ENCODE data around the gene CHD9NB.

The CHD9NB gene

GRCh38 chr16:53022374-53022773 is 30.3 kb downstream of the CHD9NB start:
- peak; percentile 25 for DNase-seq

DNA sequence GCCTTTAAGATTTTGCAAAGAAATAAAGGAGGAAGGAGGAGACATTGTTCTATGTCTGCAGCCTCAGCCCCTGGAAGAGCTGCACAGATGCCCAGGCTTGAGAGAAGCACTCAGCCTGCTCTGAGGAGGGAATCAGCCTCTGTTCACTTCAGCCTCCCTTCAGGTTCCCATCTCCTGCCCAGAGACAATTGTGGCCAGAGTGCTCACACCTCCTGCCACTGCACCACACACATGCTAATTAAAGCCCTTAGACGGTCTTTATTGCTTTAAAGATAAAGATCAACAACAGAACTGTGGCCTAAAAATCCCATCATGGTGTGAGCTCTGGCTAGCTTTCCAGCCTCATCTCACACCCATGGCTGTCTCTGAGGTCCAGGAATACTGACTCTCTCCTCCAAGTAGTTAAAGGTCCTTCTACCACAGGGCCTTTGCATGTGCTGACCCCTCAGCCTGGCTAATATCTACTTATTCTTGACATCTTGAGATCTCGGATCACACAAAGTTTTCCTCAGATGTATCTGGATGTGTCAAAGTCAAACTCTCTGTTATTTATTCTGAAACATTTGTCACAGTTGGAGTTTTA is 33.8 kb downstream of the CHD9NB start:
- no peak for DNase-seq

DNA sequence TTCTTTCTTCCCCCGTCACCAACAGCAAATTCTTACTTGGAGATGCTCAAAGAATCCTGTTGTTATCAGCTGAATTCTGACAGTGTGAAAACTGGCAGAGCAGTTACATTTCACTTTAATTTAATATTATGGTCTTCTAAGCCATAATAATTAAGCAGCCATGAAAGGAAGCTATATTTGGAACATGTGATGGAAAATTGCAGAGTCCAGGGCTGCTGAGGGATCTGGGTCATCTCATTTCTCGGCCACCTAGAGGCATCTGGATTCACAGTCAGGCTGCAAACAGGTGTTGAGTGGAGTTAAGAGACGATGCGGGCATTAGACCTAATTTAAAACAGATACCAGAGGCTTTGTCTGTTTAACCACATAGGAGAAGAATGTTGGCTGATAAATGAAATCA is 38.4 kb downstream of the CHD9NB start:
- DNase-seq, result no peak

- DNase-seq, result no peak
Observed at GRCh38 chr16:53007095-53007494, 45.6 kb downstream of the CHD9NB start.

- no peak for DNase-seq
Observed at GRCh38 chr16:52997922-52998321, 54.8 kb downstream of the CHD9NB start.

GRCh38 chr16:52994942-52995341 is 57.8 kb downstream of the CHD9NB start:
- no peak for DNase-seq

DNA sequence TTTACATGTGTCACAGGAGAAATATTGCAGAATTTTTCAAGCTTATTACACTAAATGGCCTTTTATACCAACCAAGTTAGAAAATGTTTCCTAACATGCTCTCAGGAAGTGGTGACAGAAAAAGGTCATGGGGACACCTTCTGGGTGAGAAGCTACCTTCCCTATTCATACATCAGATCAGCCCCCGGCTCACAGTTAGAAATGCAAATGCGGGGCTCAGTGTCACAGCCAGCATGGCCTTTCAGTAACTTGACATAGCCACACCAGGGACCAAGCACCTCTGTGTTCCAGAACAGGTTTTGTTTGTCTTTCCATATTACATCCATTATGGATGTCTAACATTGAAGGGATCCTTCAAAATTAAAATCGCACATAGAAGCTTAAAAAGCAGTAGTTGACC is 59.5 kb downstream of the CHD9NB start:
- DNase-seq, result no peak

DNA sequence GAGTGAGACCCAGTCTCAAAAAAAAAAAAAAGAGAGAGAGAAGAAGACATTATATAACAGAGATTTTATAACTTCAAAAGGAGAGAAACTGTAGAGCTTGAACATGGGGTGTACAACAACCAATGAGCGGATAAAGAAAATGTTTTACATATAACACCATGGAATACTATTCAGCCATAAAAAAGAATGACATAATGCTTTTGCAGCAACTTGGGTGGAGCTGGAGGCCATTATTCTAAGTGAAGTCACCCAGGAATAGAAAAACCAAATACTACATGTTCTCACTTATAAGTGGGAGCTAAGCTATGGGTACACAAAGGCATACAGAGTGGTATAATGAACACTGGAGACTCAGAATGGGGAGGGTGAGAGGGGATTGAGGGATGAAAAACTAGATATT is 61.1 kb downstream of the CHD9NB start:
- no peak for DNase-seq

Measured in NCI-H524 treated with DMSO at 0.1 percent for 48 hours (cell line).